Duodenal mucosa (tissue), 2 donors: ENCODE data around the gene VAV1.
A peak's percentile ranks its signal among the peaks of the same experiment; 100 is the strongest.
"Not testable (repeated sequence)": the region's sequence is repeated elsewhere in the genome, so short reads cannot be mapped to it uniquely, and the experiment has no call there.

Source experiments
- H3K27ac ChIP-seq: one replicate; pipeline ENCODE4 v1.7.0; 2013; ENCODE audit warnings: low read depth, low read length
- H3K27me3 ChIP-seq, 2 donors: one replicate each; pipeline ENCODE4 v1.7.0; 2013; ENCODE audit warnings: low read length in 2 of 2, control low read depth in 1 of 2; ENCODE audit not compliant: insufficient read depth in 2 of 2, control insufficient read depth in 1 of 2
- H3K36me3 ChIP-seq, 2 donors: one replicate each; pipeline ENCODE4 v1.7.0; 2013; ENCODE audit warnings: low read length in 2 of 2, control low read depth in 1 of 2; ENCODE audit not compliant: insufficient read depth in 2 of 2, control insufficient read depth in 1 of 2
- H3K4me1 ChIP-seq, 2 donors: one replicate each; pipeline ENCODE4 v1.7.0; 2013; ENCODE audit warnings: low read length in 2 of 2, control low read depth in 1 of 2; ENCODE audit not compliant: insufficient read depth in 2 of 2, control insufficient read depth in 1 of 2
- H3K4me3 ChIP-seq, 2 donors: one replicate each; pipeline ENCODE4 v1.7.0; 2013; ENCODE audit warnings: low read length in 2 of 2, low read depth in 1 of 2
- H3K9ac ChIP-seq, 2 donors: one replicate each; pipeline ENCODE4 v1.7.0; 2013; ENCODE audit warnings: low read length in 2 of 2, low read depth in 1 of 2
- H3K9me3 ChIP-seq, 2 donors: one replicate each; pipeline ENCODE4 v1.7.0; 2013; ENCODE audit warnings: low read length in 2 of 2, control low read depth in 1 of 2; ENCODE audit not compliant: control insufficient read depth in 1 of 2

Gene VAV1

GRCh38 chr19:6761053-6761676 is 11.3 kb upstream of the VAV1 start:
- Histone ChIP-seq H3K27ac (no peak overlapping the region), H3K4me3 (no peak overlapping the region), H3K4me1 (peaks cover 6 to 10% of the 10 kb centered on the region in 2 donors), H3K36me3 (peaks cover 0 to 23% of the 10 kb centered on the region in 2 donors), H3K9me3 (no peaks in the 10 kb centered on the region), H3K27me3 (no peaks in the 10 kb centered on the region), H3K9ac (no peak overlapping the region)

- Histone ChIP-seq H3K36me3 (peaks cover 0 to 23% of the 10 kb centered on the region in 2 donors), H3K4me1 (peaks cover 10 to 16% of the 10 kb centered on the region in 2 donors)
- H3K9me3 ChIP-seq, H3K27ac ChIP-seq, H3K4me3 ChIP-seq, H3K27me3 ChIP-seq, H3K9ac ChIP-seq: not testable (repeated sequence)
These were observed 10.2 kb upstream of the VAV1 start for GRCh38 chr19:6762253-6762797.

GRCh38 chr19:6765738-6766356 is 6.7 kb upstream of the VAV1 start:
- H3K27me3 ChIP-seq = no peaks in the 10 kb centered on the region
- H3K9ac ChIP-seq = peak overlapping the region; percentile 89 to 91
- peak overlapping the region; percentile 92 for H3K27ac ChIP-seq

GRCh38 chr19:6766357-6767080 is 6.0 kb upstream of the VAV1 start:
- Histone ChIP-seq H3K27me3 (no peaks in the 10 kb centered on the region), H3K36me3 (peaks cover 0 to 3% of the 10 kb centered on the region in 2 donors), H3K9ac (peak overlapping the region; percentile 89 to 91), H3K9me3 (no peaks in the 10 kb centered on the region), H3K4me1 (peaks cover 16 to 17% of the 10 kb centered on the region in 2 donors), H3K27ac (peak overlapping the region; percentile 92), H3K4me3 (peak overlapping the region; percentile 77 to 82)

More at GRCh38 chr19:6765738-6766356, 6.7 kb upstream of the VAV1 start:
- Histone ChIP-seq H3K36me3 (peaks cover 0 to 8% of the 10 kb centered on the region in 2 donors), H3K4me1 (peaks cover 16 to 17% of the 10 kb centered on the region in 2 donors), H3K9me3 (no peaks in the 10 kb centered on the region), H3K4me3 (peak overlapping the region; percentile 77 to 82)

- peak overlapping the region; percentile 92 for H3K27ac ChIP-seq
- H3K4me1 ChIP-seq = peaks cover 16 to 19% of the 10 kb centered on the region in 2 donors
- no peaks in the 10 kb centered on the region for H3K27me3 ChIP-seq
- peak overlapping the region; percentile 77 to 82 for H3K4me3 ChIP-seq
- H3K9ac ChIP-seq = peak overlapping the region; percentile 89 to 91
- H3K9me3 ChIP-seq = no peaks in the 10 kb centered on the region
- peaks cover 0 to 3% of the 10 kb centered on the region in 2 donors for H3K36me3 ChIP-seq
These were observed 5.5 kb upstream of the VAV1 start for GRCh38 chr19:6767081-6767356.

- Histone ChIP-seq H3K9me3 (no peaks in the 10 kb centered on the region), H3K27ac (peak within 1 kb of the TSS; percentile 92), H3K27me3 (no peaks in the 10 kb centered on the region), H3K9ac (peak within 1 kb of the TSS; percentile 89 to 91), H3K4me1 (peaks cover 16 to 22% of the 10 kb centered on the region in 2 donors), H3K36me3 (peaks cover 0 to 3% of the 10 kb centered on the region in 2 donors), H3K4me3 (peak within 1 kb of the TSS; percentile 77 to 82)
These were observed 4.9 kb upstream of the VAV1 start, which contains the start of gene SH2D3A for GRCh38 chr19:6767357-6768235. TSS of gene SH2D3A (minus strand) at chr19:6767435. CDS start at chr19:6763748, 3,687 bp downstream.

GRCh38 chr19:6768236-6768785 is 4.2 kb upstream of the VAV1 start:
- peaks cover 0 to 4% of the 10 kb centered on the region in 2 donors for H3K27me3 ChIP-seq
- H3K4me1 ChIP-seq = peaks cover 16 to 22% of the 10 kb centered on the region in 2 donors
- H3K36me3 ChIP-seq = peaks cover 0 to 3% of the 10 kb centered on the region in 2 donors
- peak overlapping the region; percentile 31 to 51 for H3K9ac ChIP-seq
- no peaks in the 10 kb centered on the region for H3K9me3 ChIP-seq
- peak overlapping the region in 1 of 2 donors; percentile 82 for H3K4me3 ChIP-seq
- no peak overlapping the region for H3K27ac ChIP-seq

- H3K9me3 ChIP-seq = no peaks in the 10 kb centered on the region
- peaks cover 0 to 4% of the 10 kb centered on the region in 2 donors for H3K27me3 ChIP-seq
- H3K4me1 ChIP-seq = peaks cover 16 to 22% of the 10 kb centered on the region in 2 donors
- no peak overlapping the region for H3K4me3 ChIP-seq
- H3K9ac ChIP-seq = no peak overlapping the region
- no peaks in the 10 kb centered on the region for H3K36me3 ChIP-seq
- H3K27ac ChIP-seq = no peak overlapping the region
These were observed 3.4 kb upstream of the VAV1 start for GRCh38 chr19:6769006-6769619.

- H3K27me3 ChIP-seq, H3K9ac ChIP-seq, H3K36me3 ChIP-seq, H3K4me3 ChIP-seq, H3K27ac ChIP-seq, H3K9me3 ChIP-seq: not testable (repeated sequence)
- H3K4me1 ChIP-seq = peaks cover 2 to 19% of the 10 kb centered on the region in 2 donors
These were observed 870 bp upstream of the VAV1 start for GRCh38 chr19:6771648-6772027.
